ENCODE data around the gene GPC4.
"Not testable (repeated sequence)": the region's sequence is repeated elsewhere in the genome, so short reads cannot be mapped to it uniquely, and the experiment has no call there.

DNA sequence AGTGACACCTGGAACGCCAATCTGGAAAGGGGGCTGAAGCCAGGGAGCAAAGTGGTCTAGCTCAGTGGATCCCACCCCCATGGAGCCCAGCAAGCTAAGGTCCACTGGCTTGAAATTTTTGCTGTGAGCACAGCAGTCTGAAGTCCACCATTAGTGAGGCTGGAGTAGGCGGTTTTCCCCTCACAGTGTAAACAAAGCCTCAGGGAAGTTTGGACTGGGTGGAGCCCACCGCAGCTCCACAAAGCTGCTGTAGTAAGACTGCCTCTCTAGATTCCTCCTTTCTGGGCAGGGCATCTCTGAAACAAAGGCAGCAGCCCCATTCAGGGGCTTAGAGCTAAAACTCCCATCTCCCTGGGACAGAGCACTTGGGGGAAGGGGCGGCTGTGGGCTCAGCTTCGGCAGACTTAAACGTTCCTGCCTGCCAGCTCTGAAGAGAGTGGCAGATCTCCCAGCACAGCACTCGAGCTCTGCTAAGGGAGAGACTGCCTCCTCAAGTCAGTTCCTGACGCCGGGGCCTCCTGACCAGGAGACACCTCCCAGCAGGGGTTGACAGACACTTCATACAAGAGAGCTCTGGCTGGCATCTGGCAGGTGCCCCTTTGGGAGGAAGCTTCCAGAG lies 136.1 kb downstream of the GPC4 start:
- not testable (repeated sequence) for TF ChIP-seq MIER1 (IDR thresholded peaks at IDR 0.05; ENCODE audit: low read depth); PML (IDR thresholded peaks at IDR 0.05; ENCODE audit: low read length)
- TF ChIP-seq, protein P1, sequence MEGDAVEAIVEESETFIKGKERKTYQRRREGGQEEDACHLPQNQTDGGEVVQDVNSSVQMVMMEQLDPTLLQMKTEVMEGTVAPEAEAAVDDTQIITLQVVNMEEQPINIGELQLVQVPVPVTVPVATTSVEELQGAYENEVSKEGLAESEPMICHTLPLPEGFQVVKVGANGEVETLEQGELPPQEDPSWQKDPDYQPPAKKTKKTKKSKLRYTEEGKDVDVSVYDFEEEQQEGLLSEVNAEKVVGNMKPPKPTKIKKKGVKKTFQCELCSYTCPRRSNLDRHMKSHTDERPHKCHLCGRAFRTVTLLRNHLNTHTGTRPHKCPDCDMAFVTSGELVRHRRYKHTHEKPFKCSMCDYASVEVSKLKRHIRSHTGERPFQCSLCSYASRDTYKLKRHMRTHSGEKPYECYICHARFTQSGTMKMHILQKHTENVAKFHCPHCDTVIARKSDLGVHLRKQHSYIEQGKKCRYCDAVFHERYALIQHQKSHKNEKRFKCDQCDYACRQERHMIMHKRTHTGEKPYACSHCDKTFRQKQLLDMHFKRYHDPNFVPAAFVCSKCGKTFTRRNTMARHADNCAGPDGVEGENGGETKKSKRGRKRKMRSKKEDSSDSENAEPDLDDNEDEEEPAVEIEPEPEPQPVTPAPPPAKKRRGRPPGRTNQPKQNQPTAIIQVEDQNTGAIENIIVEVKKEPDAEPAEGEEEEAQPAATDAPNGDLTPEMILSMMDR (IDR thresholded peaks at IDR 0.05 in 2 of 3, conservative IDR thresholded peaks at IDR 0.05 in 1 of 3; ENCODE audit: insufficient read depth in 2 of 3, low read depth in 1 of 3, low read length in 3 of 3) = not testable (repeated sequence)

Measured in K562 (cell line).